Measurements from ENCODE around the gene KDM2B.

Gene KDM2B

DNA sequence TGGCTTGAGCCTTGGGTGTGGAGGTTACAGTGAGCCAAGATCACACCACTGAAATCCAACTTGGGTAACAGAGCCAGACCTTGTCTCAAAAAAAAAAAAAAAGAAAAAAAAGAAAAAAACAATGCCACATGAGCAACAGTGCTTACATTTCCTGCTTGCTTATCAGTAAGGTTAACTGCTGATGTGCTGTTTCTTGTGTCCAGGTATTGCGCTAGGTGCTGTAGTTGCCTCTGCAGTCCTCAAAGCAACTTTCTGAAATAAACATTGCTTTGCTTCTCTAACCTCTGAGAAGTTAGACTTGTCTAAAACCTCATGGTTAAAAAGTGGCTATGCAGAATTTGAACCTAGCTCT, 156.2 kb downstream of the KDM2B start:
- no peak for DNase-seq (ENCODE audit: extremely low read depth, low read depth)
- TF ChIP-seq, protein P1, sequence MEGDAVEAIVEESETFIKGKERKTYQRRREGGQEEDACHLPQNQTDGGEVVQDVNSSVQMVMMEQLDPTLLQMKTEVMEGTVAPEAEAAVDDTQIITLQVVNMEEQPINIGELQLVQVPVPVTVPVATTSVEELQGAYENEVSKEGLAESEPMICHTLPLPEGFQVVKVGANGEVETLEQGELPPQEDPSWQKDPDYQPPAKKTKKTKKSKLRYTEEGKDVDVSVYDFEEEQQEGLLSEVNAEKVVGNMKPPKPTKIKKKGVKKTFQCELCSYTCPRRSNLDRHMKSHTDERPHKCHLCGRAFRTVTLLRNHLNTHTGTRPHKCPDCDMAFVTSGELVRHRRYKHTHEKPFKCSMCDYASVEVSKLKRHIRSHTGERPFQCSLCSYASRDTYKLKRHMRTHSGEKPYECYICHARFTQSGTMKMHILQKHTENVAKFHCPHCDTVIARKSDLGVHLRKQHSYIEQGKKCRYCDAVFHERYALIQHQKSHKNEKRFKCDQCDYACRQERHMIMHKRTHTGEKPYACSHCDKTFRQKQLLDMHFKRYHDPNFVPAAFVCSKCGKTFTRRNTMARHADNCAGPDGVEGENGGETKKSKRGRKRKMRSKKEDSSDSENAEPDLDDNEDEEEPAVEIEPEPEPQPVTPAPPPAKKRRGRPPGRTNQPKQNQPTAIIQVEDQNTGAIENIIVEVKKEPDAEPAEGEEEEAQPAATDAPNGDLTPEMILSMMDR (IDR thresholded peaks at IDR 0.05; ENCODE audit: low read depth, low read length): no peak

DNA sequence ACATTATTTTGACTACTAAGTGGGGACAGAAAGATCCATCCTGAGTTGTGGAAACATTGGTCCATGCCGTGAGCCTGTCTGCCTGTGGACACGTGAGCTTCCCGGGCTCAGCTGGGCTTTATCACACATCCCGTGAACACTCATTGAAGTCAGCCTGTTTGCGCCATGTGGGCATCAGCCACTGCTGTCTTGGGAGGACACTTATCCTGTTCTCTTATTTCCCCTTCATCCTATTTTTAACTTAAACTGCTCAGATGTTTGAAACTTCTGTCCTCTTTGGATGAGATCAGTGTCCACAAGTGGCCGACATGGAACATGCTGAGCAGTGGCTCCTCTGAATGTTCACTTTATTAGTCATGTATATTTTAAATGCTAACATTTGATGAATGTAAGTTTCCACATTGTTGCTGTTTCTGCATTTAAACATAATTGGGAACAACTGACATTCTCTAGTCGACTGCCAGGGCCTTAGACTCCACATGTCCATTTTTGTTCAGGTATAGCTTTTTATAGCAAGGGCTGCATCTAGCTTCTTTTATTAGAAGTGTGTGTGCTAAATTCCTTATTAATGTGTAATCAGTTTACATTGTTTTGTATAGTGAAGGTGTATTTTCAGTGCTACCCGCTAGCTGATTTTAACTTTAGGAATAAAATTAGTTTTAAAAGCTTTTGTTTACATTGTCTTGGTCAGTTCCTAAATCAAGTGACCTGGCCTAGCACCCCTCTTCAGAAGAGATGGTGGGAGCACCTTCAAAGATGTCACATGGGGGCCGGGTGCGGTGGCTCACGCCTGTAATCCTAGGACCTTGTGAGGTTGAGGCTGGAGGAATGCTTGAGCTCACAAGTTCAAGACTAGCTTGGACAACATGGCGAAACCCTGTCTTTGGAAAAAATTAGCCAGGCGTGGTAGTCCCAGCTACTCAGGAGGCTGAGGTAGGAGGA, 156.9 kb downstream of the KDM2B start:
- TF ChIP-seq, protein P1 (IDR thresholded peaks at IDR 0.05; ENCODE audit: low read depth, low read length): no peak
- no peak for DNase-seq (ENCODE audit: extremely low read depth, low read depth)

DNA sequence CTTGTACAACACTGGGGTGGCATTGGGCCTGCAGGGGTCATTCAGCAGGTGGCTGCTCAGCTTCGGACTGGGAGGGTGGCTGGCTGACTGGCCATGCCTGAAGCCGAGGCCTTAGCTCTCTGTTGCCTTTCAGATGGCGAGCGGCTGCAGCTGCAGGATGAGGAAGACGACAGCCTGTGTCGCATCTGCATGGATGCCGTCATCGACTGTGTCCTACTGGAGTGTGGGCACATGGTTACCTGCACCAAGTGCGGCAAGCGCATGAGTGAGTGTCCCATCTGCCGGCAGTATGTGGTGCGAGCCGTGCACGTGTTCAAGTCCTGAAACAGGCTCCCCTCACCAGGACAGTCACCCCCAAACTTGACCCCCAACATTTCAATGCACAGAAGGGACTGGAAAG, 157.6 kb downstream of the KDM2B start:
- no peak for DNase-seq (ENCODE audit: extremely low read depth, low read depth)
- TF ChIP-seq, protein P1 (IDR thresholded peaks at IDR 0.05; ENCODE audit: low read depth, low read length): no peak

DNA sequence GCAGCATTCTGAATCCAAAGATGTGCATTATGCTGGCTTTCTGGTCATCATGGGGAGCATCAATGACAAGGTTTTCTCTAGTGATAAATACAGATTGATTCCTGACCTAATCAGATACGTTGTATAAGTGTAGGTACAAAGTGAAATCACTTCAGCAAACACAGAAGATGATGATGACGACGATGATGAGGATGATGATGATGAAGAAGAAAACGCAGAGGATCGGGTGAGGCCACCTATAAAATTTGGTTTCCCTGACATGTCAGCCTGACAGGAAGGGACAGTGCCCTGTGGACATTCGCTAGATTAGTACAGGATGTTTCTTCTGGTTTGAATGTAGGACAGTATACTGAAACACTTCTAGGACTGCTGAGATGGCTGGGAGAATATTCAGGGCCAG, 160.7 kb downstream of the KDM2B start:
- TF ChIP-seq, protein P1 (IDR thresholded peaks at IDR 0.05; ENCODE audit: low read depth, low read length): no peak
- no peak for DNase-seq (ENCODE audit: extremely low read depth, low read depth)

DNA sequence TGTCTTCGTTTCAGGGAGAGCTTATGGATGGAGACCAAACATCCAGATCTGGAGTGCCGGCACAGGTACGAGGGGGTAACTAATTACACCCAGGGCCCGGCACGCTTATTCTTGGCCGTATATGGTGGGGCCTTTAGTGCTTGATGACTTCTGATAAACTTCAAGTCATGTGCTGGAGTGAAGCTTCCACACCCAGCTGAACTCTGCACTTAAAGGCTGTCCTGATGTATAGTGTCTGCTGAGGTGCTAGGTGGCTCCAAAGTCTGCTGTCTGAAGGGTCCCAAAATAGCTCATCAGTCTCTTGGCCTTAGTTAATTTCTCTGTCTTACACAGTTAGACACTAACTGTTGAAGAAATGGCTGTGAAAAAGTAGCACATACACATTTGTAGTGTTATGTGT, 163.0 kb downstream of the KDM2B start:
- TF ChIP-seq, protein P1 (IDR thresholded peaks at IDR 0.05; ENCODE audit: low read depth, low read length): no peak
- no peak for DNase-seq (ENCODE audit: extremely low read depth, low read depth)

DNA sequence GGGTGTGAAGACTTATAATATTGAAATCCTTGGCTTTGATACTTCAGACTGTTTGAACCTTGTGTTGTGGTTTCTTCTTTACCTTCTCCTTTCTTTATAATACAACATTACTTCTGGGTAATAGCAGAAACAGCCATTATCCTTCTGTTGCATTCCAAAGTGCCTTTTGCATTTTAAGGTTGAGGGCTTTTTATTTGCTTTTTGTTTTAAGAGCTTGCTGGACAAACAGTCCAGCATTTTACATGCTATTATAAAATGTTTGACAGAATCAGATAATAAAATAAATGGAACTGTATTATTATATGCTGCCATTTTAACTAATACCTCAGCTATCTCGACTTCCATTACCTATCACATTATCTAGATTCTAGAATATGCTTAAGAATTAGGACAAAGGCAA, 166.9 kb downstream of the KDM2B start:
- DNase-seq (ENCODE audit: extremely low read depth, low read depth): no peak
- TF ChIP-seq, protein P1 (IDR thresholded peaks at IDR 0.05; ENCODE audit: low read depth, low read length): no peak

DNA sequence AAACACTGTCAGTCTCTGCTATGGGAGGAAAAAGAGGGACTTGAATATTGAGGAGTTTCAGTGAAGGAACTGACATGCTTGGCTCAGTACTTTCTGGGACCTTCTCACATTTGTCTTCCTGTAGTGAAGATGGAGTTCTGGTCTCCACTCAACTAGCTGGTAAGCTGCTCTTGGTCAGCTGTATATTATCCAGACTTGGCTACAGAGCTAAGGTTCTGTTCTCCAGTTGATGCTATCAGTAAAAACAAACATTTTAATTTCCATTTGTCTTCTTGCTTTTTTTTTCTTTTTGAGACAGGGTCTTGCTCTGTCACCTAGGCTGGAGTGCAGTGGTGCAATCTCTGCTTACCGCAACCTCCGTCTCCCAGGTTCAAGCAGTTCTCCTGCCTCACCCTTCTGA, 175.6 kb downstream of the KDM2B start:
- no peak for DNase-seq (ENCODE audit: extremely low read depth, low read depth)
- TF ChIP-seq, protein P1 (IDR thresholded peaks at IDR 0.05; ENCODE audit: low read depth, low read length): no peak

Data from AG09319 (cell line).